Measurements from ENCODE around the gene ACOX3.

Gene ACOX3

GRCh38 chr4:8331575-8331955 lies 109.0 kb downstream of the ACOX3 start:
- TF ChIP-seq CTCF (IDR thresholded peaks at IDR 0.05; ENCODE audit: control insufficient read depth, insufficient read depth, low read depth, low read length, missing control alignments) = no peak
- no peak overlapping the region for H3K4me3 ChIP-seq (ENCODE audit: control insufficient read depth, low read depth, low read length)
- DNase-seq (ENCODE audit: low read depth) = no peak

GRCh38 chr4:8330821-8331574 lies 109.5 kb downstream of the ACOX3 start:
- H3K4me3 ChIP-seq (ENCODE audit: control insufficient read depth, low read depth, low read length) = no peak overlapping the region
- TF ChIP-seq CTCF (IDR thresholded peaks at IDR 0.05; ENCODE audit: control insufficient read depth, insufficient read depth, low read depth, low read length, missing control alignments) = no peak
- no peak for DNase-seq (ENCODE audit: low read depth)

GRCh38 chr4:8329859-8330761 lies 110.4 kb downstream of the ACOX3 start:
- no peak for TF ChIP-seq CTCF (IDR thresholded peaks at IDR 0.05; ENCODE audit: control insufficient read depth, insufficient read depth, low read depth, low read length, missing control alignments)
- DNase-seq (ENCODE audit: low read depth) = no peak
- no peak overlapping the region for H3K4me3 ChIP-seq (ENCODE audit: control insufficient read depth, low read depth, low read length)

GRCh38 chr4:8329560-8329858 lies 111.0 kb downstream of the ACOX3 start:
- no peak overlapping the region for H3K4me3 ChIP-seq (ENCODE audit: control insufficient read depth, low read depth, low read length)
- no peak for TF ChIP-seq CTCF (IDR thresholded peaks at IDR 0.05; ENCODE audit: control insufficient read depth, insufficient read depth, low read depth, low read length, missing control alignments)
- DNase-seq (ENCODE audit: low read depth) = no peak

- TF ChIP-seq CTCF (IDR thresholded peaks at IDR 0.05; ENCODE audit: control insufficient read depth, insufficient read depth, low read depth, low read length, missing control alignments) = no peak
- no peak for DNase-seq (ENCODE audit: low read depth)
- H3K4me3 ChIP-seq (ENCODE audit: control insufficient read depth, low read depth, low read length) = no peak overlapping the region
Measured at GRCh38 chr4:8328866-8329559, 111.5 kb downstream of the ACOX3 start.

- no peak for DNase-seq (ENCODE audit: low read depth)
- TF ChIP-seq CTCF (IDR thresholded peaks at IDR 0.05; ENCODE audit: control insufficient read depth, insufficient read depth, low read depth, low read length, missing control alignments) = no peak
- H3K4me3 ChIP-seq (ENCODE audit: control insufficient read depth, low read depth, low read length) = no peak overlapping the region
Measured at GRCh38 chr4:8328456-8328855, 112.1 kb downstream of the ACOX3 start.

Measured in AG09309 (cell line).